Activated naive CD8-positive, alpha-beta T cell (primary cell): ENCODE results near the gene ZNF732.

ENCODE experiments used
- H3K27ac Mint-ChIP-seq: one replicate; pipeline ENCODE4 v1.8.0; 2021; ENCODE audit warnings: mixed read lengths
- H3K27me3 Mint-ChIP-seq: one replicate; pipeline ENCODE4 v1.8.0; 2021; ENCODE audit warnings: mixed read lengths
- H3K36me3 Mint-ChIP-seq: one replicate; pipeline ENCODE4 v1.8.0; 2021; ENCODE audit warnings: mixed read lengths
- H3K4me1 Mint-ChIP-seq: one replicate; pipeline ENCODE4 v1.8.0; 2021; ENCODE audit warnings: low read depth, mixed read lengths
- H3K4me3 Mint-ChIP-seq: one replicate; pipeline ENCODE4 v1.8.0; 2021; ENCODE audit warnings: mild to moderate bottlenecking, mixed read lengths
- H3K9me3 Mint-ChIP-seq: one replicate; pipeline ENCODE4 v1.8.0; 2021; ENCODE audit warnings: low read depth, mixed read lengths

The ZNF732 gene

DNA sequence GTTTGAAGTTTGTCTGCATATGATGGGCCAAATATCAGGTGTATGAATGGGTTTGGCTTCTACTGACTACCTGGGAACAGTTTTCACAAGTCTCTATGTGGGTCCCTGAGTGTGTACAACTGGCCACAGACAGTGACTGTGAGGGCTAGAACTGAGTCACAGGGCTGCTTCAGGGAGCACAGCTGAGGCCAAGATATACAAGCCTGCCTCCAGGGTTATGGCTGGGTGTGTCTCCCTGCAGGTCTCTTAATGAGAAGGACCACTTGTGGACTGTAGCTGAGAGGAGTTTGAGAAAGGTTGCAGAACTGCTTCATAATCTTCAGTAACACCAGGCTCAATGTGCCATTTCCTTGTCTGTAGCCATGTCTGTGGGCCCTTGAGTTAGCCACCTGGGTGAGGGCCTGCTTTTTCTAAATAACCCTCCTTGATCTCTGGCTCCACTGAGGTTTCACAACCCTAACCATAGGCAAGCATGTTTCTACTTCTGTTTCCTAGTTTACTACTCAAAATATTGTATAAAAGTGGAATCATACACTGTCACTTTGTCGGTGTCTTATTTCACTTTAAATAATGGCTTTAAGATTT, 81.3 kb downstream of the ZNF732 start:
- Mint-ChIP-seq H3K4me1 (no peaks in the 10 kb centered on the region), H3K27me3 (no peaks in the 10 kb centered on the region), H3K27ac (no peak overlapping the region), H3K36me3 (peaks cover 33% of the 10 kb centered on the region), H3K4me3 (no peak overlapping the region), H3K9me3 (peaks cover 14% of the 10 kb centered on the region)
